ENCODE results near the gene ATP8A2.

- TF ChIP-seq TAF1 (IDR thresholded peaks at IDR 0.05; ENCODE audit: borderline replicate concordance, insufficient read depth, low read length) (no peak), SIN3A (IDR thresholded peaks at IDR 0.05; ENCODE audit: borderline replicate concordance, insufficient read depth, low read length) (no peak), FOXP2 (optimal IDR thresholded peaks at IDR 0.05; ENCODE audit: borderline replicate concordance, extremely low read depth, extremely low read length, insufficient read depth) (no peak)
- TF ChIP-seq, protein P1, sequence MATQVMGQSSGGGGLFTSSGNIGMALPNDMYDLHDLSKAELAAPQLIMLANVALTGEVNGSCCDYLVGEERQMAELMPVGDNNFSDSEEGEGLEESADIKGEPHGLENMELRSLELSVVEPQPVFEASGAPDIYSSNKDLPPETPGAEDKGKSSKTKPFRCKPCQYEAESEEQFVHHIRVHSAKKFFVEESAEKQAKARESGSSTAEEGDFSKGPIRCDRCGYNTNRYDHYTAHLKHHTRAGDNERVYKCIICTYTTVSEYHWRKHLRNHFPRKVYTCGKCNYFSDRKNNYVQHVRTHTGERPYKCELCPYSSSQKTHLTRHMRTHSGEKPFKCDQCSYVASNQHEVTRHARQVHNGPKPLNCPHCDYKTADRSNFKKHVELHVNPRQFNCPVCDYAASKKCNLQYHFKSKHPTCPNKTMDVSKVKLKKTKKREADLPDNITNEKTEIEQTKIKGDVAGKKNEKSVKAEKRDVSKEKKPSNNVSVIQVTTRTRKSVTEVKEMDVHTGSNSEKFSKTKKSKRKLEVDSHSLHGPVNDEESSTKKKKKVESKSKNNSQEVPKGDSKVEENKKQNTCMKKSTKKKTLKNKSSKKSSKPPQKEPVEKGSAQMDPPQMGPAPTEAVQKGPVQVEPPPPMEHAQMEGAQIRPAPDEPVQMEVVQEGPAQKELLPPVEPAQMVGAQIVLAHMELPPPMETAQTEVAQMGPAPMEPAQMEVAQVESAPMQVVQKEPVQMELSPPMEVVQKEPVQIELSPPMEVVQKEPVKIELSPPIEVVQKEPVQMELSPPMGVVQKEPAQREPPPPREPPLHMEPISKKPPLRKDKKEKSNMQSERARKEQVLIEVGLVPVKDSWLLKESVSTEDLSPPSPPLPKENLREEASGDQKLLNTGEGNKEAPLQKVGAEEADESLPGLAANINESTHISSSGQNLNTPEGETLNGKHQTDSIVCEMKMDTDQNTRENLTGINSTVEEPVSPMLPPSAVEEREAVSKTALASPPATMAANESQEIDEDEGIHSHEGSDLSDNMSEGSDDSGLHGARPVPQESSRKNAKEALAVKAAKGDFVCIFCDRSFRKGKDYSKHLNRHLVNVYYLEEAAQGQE (IDR thresholded peaks at IDR 0.05; ENCODE audit: insufficient read depth in 1 of 2, low read depth in 2 of 2, low read length in 2 of 2): no peak
These were observed 645.6 kb downstream of the ATP8A2 start for GRCh38 chr13:26017196-26017921.

Measured in PFSK-1 (cell line).